Epithelial cell of proximal tubule (primary cell): ENCODE results near the gene GLI1. TPM values are rescaled to one million over a fixed set of nuclear protein-coding genes. Genes with fewer than 3 reads are reported as not detected.

Experiments used
- DNase-seq: peaks from one replicate; pipeline ENCODE4 v3.0.0-alpha.2; 2011; ENCODE audit warnings: low read depth
- H3K4me3 ChIP-seq: 2 replicates; pipeline ENCODE4 v1.5.1; 2011; ENCODE audit warnings: low read depth, mild to moderate bottlenecking, low read length
- CTCF ChIP-seq: conservative IDR thresholded peaks from 2 replicates; pipeline ENCODE4 v1.5.1; 2012; ENCODE audit warnings: low read depth, mild to moderate bottlenecking, low read length
- total RNA-seq: library from RNA; depleted of rRNA; stranded (reverse); fragments of >200 nt; gene quantifications from 2 replicates; pipeline ENCODE4 v1.2.3, GENCODE V29; 2015

The GLI1 gene
- total RNA-seq, 1 donor from 2014 or later, result not detected

- DNase-seq, result no peak
- TF ChIP-seq CTCF, result no peak
- H3K4me3 ChIP-seq, result no peak overlapping the region
These were observed 14.8 kb upstream of the GLI1 start for GRCh38 chr12:57444744-57445143.

DNA sequence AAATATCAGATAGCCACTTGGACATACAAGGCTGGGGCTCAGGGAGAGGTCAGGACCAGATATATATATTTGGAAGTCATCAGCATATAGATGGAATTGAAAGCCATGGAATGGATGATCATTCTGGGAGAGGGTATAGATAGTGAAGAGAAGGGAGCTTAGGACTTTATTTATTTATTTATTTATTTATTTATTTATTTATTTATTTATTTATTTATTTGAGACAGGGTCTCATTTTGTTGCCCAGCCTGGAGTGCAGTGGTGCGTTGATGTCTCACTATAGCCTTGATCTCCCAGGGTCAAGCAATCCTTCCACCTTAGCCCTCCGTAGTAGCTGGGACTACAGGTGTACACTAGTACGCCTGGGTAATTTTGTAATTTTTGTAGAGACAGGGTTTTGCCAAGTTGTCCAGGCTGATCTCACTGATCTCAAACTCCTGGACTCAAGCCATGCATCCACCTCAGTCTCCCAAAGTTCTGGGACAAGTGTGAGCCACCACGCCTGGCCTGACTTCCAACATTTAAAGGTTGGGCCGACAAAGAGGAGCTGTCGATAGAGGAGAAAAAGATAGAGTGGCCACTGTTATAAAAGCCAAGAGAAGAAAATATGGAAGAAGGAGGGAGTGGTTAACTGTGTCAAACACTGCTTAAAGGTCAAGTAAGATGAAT, 13.2 kb upstream of the GLI1 start:
- DNase-seq, result no peak
- no peak for TF ChIP-seq CTCF
- no peak overlapping the region for H3K4me3 ChIP-seq

- H3K4me3 ChIP-seq, result no peak overlapping the region
- no peak for TF ChIP-seq CTCF
These were observed 10.9 kb upstream of the GLI1 start for GRCh38 chr12:57448669-57449068.

DNA sequence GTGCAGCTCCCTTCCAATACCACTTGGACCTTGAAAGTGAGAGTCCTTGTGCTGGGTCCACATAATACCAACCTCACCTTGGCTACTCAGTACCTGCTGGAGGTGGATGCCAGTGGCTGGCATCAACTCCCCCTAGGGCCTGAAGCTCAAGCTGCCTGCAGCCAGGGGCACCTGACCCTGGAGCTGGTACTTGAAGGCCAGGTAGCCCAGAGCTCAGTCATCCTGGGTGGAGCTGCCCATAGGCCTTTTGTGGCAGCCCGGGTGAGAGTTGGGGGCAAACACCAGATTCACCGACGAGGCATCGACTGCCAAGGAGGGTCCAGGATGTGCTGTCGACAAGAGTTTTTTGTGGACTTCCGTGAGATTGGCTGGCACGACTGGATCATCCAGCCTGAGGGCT, 10.2 kb upstream of the GLI1 start:
- no peak overlapping the region for H3K4me3 ChIP-seq
- no peak for DNase-seq
- no peak for TF ChIP-seq CTCF

More at GRCh38 chr12:57448669-57449068, 10.9 kb upstream of the GLI1 start:
- no peak for DNase-seq

- TF ChIP-seq CTCF, result no peak
- DNase-seq, result no peak
- H3K4me3 ChIP-seq, result no peak overlapping the region
These were observed 9.5 kb upstream of the GLI1 start for GRCh38 chr12:57450057-57450456.

DNA sequence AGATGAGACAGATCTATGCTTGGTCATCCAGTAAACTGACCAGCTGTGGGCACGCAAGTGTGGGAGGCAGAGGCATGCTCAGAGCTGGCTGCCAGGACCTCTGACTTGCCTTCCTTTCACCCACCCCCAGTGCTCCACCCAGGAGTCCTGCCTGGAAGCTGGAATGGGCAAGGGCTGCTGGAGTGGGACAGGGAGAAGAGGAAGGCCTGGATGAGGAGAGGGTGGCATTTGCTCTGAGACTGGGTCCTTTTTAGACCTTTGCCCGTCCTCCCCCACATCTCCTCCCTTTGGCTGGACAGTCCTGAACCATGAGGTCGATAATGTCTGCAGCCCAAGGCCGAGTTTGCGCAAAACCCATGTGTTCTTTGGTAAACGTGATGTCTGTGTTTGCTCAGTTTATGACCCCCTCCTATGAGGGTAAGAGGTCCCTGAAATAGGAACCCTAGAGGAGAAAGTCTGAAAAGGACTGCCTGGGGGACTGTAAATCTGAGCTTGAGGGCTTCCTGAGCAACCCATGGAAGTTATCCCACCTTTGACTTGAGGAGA, 8.3 kb upstream of the GLI1 start:
- DNase-seq, result no peak
- H3K4me3 ChIP-seq, result no peak overlapping the region
- TF ChIP-seq CTCF, result no peak
